GM03348 (cell line): ENCODE results near the gene PRKCZ.

Experiments used
- DNase-seq: peaks from one replicate; pipeline ENCODE4 v3.0.0; 2012; ENCODE audit warnings: low spot score

PRKCZ gene

GRCh38 chr1:2179283-2180013, 129.2 kb downstream of the PRKCZ start:
- DNase-seq: peak; percentile 25

- DNase-seq: no peak
Measured at GRCh38 chr1:2180297-2181245, 130.4 kb downstream of the PRKCZ start.

DNA sequence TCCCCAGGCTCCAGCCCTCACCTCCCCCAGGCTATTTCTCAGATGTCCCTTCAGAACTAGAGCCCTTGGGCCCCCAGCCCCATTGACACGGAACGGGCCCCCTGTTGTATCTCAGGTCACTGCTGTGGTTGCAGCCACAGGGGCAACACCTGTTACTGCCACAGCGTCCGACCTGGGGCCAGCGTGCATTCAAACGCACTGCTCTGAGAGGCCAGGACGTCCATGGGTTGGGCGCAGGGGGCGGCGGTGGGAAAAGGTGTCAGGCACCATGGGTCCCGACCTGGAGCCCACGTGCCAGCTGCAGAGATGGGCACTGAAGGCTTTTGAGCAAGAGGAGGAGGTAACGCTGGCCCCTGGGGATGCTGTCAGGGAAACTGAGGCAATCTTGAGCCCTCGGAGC, 131.1 kb downstream of the PRKCZ start:
- no peak for DNase-seq

- DNase-seq: no peak
Measured at GRCh38 chr1:2181752-2182151, 131.5 kb downstream of the PRKCZ start.

- no peak for DNase-seq
Measured at GRCh38 chr1:2182376-2182775, 132.2 kb downstream of the PRKCZ start.

DNA sequence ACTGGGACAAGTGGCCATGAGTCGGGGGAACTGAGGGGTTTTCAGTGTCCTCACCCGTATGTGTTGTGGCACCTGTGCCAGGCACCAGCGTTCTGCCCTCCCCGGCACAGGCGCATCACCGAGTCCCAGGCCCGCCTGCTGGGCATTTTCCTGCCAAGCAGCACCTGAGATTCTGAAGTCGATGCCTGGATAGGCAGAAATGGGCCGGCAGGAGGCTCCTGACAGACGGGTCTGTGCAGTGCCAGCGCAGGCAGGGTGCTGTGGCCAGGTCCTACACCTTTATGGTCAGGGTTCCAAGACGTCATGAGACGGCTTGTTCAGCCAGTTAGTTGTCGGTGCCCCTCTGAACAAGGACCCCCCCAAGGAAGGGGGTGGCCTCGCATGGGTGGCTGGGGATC, 133.7 kb downstream of the PRKCZ start:
- DNase-seq: no peak

GRCh38 chr1:2184531-2184930, 134.3 kb downstream of the PRKCZ start:
- no peak for DNase-seq

GRCh38 chr1:2184934-2185333, 134.7 kb downstream of the PRKCZ start:
- no peak for DNase-seq

DNA sequence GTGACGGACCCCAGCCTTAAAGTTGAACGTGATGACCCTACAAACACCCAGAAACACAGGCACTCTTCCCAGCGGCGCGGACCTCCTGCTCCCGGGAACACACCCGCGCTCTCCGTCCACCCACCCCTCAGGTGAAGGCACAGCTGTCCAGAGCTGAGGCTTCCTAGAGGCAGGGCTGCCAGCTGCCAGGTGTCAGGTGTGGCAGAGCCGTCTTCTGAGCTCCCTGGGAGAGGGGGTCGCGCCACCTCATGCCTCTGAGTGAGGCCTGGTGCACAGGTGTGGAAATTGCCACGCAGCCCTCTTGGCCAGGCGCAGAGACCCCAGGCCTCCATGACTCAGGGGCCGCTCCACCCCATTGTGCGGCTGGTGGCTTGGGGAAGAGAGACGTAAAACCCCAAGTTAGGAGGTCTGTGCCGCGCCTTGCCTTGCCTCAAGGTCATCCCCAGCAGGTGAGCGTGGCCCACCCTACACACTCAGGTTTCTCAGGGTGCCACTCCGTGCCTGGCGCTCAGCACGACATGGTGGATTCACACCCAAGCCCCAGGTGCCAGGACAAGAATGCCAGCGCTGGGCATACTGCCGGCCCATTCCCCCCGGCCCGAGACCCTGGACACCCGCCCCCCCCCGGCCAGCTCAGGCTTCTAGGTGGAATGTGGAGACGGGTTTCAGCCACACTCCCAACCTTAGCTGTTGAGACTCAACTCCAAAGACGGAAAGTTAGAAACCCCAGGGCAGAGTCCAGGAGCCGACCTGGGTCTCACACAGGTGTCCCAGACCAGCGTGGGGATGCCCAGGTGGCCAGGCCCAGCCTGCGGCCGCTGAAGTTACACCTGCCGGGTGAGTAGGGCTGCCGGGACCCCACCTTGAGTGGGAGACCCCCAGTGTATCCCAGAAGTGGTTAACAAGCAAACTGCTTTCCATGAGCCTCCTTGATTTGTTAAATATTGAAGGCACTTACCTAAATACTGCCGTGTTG, 136.0 kb downstream of the PRKCZ start:
- no peak for DNase-seq

DNA sequence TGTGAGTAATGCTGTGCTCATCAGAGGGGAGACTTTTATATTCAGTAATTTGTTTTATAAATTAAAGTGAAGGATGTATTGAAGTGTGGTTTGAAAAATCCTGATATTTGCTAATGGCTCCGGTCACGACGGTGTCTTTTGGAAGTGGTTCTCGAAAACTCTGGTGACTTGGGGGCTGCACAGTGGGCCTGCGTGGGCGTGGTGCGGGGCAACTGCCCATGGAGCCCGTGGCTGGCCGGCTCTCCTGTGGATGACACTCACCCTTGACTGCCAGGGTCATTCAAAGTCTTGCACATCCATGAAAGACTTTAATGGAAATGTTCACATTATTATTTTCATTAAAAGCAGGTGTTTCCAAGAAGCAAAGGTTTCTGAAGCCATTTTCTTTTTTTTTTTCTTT, 136.7 kb downstream of the PRKCZ start:
- DNase-seq: no peak

DNA sequence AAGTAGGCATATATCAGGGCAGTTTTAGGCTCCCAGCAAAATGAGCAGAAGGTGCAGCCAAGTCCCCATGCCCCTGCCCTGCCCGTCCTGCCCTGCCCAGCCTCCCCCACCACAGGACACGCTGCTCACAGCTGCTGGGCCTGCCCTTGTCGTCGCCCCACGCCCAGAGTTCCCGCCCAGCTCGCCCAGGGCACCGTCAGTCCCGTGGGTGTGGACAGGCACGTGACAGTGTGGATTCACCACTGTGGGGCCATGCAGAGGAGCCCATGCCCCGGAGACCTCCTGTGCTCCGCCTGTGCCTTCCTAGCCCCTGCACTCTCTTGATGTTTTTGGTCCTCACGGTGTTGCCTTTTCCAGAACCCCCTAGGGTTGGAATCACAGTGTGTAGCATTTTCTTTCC, 137.4 kb downstream of the PRKCZ start:
- DNase-seq: no peak

DNA sequence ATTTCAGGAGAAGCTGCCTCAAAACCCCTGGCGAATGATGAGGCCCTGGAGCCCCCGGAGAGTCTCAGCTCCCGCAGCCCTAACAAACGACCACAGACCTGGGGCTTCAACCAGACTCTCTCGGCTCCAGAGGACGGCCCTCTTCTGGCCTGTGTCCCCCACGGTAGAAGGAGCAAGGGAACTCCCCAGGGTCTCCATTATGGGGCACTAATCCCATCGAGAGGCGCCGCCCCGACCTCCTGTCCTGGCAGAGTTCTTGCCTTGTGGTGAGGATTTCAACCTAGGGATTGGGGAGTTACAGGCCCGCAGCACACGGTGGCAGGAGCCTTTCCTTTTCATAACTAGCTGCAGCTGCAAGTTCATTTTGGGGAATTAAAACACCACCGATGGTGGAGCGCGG, 138.1 kb downstream of the PRKCZ start:
- DNase-seq: no peak

- DNase-seq: peak; percentile 97
Measured at GRCh38 chr1:2189459-2190425, 139.5 kb downstream of the PRKCZ start.

GRCh38 chr1:2190491-2190976, 140.3 kb downstream of the PRKCZ start:
- DNase-seq: no peak

DNA sequence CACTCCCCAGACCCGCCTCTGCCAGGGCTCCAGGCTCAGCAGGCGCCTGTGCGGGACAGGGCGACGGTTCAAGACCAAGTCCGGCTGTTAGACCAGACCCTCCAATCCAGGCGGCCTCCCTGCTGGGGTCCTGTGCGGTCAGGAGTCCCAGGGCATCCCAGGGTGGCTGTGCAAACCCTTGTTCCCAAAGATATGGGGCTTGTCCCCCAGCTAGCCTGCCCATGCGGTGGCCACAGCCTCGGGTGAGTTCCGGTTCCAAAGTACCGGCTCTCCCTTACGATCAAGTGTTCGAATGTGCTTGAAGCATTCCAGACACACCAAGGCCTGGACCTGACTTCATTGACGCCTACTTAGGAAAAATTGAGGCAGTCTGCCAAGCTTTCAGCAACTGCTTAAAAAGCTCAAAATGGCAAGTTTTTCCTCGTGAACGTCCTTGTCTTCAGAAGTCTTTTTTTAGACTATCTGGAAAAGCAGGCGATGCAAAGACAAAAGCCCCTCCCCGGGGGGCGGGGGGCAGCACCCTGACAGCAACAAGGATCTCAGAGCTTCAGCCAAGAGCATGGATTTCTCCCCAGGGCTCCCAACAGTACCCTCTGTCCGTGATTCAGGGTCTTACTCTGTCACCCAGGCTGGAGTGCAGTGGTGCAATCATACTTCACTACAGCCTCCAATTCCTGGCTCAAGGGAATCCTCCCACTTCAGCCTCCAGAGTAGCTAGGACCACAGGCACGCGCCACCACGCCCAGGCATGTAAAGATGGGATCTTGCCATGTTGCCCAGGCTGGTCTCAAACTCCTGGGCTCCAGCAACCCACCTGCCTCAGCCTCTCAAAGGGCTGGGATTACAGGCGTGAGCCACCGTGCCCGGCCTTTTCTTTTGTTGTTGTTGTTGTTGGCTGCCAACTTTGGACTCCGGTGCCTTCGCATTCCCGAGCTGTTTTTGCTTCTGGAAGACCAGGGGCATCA, 142.1 kb downstream of the PRKCZ start:
- DNase-seq: peak; percentile 71

GRCh38 chr1:2193514-2194281, 143.5 kb downstream of the PRKCZ start:
- DNase-seq: no peak

- DNase-seq: peak; percentile 91
Measured at GRCh38 chr1:2194319-2194897, 144.2 kb downstream of the PRKCZ start, which contains the start of gene FAAP20. TSS of gene FAAP20 (minus strand) at chr1:2194772. CDS start at chr1:2194749, 23 bp downstream.
